Kasumi-1 (cell line): Measurements from ENCODE around the gene HYAL1.

Source experiments
- DNase-seq, 2 experiments: peaks; one replicate each; lab custom pipeline; 2025; lab: John Stamatoyannopoulos, UW

HYAL1 gene

DNA sequence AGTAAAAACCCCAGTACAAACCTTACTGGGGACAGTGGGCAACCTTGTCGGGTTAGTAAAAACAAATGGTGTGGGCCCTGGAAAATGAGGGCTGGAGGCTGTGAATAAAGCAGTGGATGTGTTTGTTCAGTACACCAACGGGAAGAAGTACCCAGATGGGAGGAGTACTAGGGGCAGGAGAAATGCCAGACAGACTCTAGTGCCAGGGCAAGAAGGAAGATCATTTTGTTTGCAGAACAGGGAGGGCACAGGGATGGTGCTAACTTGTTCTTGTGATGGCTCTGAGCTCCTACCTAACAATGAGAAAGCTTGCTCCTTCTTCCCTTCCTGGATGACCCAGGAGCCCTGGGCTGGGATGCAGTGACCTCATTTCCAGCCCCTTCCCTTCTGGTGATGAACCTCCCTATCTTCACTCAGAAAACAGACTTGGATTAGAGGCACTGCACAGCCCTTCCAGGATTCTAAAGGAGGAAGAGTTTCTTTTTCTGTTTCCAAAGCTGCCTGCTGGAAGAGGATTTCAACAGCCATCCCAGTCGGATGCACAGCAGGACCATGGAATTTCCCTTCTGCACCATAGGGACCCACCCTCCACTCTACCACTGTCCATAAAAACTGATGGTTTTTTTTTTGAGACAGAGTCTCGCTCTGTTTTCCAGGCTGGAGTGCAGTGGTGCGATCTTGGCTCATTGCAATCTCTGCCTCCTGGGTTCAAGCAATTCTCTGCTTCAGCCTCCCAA is 31.1 kb upstream of the HYAL1 start:
- DNase-seq: no peak

DNA sequence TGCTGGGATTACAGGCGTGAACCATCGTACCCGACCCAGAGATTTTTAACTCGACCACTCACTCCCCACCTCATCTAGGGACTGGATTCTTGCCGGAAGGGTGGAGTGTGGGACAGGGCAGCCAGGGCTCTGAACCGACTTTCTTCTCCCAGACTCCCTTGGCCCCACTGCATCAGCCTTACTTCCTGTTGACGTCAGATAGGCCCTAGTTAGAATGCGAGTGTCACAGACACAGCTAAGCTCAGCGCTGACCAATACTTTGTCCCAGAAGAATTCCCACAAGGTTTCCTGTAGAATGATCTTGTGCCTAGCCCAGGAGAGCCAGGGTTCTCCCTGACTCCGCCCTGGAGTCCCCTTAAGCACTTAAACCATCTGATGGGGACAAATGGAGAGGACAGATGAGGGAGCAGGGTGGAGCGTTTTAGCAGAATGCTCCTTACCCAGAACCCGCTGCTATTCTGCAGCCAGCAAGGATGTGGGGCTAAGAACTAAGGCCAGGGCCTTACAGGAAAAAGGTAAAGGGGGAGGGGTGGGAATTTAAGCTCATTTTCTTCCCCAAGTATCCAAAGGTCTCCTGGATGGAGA is 30.5 kb upstream of the HYAL1 start:
- no peak for DNase-seq

DNA sequence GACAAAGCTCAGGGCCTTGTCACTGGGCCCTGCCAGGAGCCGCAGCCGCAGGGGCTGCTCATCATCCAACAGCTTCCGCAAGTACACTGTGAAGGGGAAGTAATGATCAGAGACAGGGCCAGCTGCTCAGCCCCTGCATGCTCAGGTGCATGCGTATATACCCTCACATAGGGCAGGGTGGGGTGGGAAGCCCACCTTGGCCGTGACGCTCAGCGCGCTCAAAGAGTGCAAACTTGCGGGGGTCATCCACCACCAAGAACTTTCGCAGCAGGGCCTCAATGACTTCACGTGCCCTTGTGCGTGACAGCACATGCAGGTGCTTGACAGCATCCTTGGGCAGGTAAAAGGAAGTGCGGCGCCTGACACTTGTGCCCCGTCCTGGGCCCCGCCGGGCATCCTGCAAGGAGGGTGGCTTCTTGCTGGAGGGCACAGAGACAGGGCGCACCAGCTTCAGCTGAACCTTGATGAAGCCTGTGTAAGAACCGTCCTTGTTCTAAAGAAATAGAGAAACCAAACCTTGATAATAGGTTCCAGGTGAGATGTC is 28.1 kb upstream of the HYAL1 start:
- no peak for DNase-seq

DNA sequence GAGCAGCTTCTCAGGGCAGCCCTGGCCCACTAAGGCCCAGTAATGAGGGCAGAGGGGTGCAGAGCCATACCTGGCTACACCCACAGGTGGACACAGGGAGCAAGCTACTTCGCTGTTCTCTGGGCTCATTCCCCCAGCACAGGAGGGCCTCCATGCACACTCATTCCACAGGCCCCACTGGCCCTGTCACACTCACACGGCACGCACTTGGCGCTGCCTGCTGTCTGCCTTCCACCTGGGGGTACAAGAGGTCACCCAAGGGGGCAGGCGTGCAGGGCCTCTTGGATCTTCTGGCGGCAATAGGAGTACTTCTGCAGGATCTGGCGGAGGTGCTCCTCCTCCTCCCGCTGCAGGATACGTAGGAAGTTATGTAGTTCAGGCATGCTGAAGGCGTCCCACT is 27.0 kb upstream of the HYAL1 start:
- no peak for DNase-seq

DNA sequence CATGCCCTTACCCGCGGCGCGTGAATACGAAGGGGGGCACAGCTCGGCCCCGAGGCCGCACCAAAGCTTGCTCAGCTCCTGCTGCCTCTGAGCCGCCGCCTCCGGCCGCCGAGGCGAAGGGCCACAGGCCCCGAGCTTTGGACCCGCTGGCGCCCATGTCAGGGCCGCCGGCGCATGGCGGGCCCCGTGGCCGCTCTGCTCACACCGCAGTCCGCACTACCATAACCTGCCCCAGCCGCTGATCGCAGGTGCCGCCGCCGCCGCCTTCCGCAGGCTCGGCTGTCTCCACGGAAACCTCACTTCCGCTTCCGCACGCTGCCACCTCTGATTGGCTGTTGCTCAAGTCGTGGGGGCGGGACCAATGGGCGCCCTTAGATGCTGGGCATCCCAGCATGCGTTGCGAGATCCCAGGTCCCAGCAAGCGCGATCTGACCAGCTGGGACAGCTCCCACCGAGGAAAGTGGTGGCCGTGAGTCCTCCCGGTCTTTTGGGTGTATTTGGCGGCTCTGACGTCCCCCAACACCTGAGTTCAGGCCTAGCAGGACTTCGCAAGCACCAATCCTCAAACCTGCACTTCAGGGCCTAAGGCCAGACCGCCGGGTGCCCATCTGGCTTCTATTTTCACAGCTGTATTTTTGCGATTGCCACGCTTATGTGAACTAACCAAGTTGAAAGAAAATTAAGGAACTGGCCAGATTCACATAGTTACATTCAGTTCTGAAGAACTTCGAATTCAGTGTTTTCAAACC is 24.7 kb upstream of the HYAL1 start, which contains the start of gene TUSC2:
Gene TUSC2 (minus strand): TSS at position 281 of the 749 bp plus-strand sequence. CDS start 124 bp downstream, at position 157.
- DNase-seq: peak; percentile 94

DNA sequence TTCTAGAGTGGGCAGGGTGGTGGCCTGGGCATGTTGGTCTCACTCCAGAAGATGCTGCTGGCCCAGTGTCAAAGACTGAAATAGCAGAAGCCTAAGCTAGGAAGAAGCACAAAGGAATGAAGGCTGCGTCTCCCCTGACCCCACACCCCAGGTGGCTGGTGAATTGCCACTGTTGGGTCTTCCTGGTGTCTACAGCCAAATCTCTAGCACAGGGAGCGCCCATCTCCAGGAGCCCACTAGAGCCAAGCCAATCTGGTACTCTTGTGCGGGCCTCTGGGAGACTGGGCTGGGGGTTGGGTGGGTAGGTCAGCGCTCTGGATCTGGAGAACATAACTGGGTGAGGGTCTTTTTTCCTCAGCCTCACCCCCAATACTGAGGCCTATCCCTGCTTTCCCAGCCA is 23.8 kb upstream of the HYAL1 start:
- DNase-seq: no peak

DNA sequence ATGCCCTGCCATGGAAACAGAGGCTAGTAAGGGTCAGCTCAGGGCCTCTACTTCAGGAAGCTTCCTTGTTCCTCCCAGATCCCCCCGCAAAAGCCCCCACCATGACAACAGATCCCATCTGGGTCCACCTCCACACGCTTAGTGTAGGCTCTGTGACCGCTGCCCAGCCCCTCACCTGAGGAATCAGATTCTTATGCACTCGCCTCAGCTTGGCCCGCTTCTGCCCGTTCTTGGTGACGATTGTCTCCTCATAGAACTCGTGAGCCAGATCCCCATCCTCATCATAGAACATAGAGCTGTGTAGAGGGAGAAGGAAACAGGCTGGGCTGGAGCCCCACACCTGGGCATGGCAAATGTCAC is 22.8 kb upstream of the HYAL1 start:
- DNase-seq: no peak

DNA sequence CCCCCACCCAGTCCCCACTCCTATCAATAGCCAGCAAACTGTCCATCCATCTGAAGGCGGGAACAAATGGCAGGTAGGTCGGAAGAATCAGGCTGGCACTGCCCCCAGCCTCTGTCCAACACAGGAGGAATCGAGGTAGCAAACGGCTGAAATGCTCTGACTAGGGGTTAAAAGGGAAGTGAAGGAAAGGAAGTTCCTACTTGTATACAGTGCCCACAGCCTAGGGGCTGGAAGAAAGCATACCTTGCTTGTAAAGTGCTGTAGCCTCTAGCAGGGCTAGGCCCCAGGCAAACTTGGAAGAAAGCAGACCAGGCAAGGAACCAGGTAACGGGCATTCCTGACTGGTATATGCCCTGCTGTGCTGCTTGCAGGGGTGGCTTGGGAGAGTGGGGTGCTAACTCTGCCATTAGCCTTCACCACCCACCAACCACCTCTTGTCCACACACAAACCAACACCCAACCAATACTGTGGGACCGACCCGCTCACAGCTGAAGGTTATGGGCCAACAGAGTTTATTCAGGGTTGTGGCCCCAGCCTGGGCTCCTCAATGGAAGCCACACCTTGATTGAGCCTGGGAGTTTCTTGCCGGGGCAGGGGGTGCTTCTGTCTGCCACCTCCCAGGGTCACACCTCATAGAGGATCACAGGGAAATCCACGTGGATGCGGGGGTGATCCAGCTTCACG is 22.3 kb upstream of the HYAL1 start:
- DNase-seq: peak in 1 of 2 experiments; percentile 19

DNA sequence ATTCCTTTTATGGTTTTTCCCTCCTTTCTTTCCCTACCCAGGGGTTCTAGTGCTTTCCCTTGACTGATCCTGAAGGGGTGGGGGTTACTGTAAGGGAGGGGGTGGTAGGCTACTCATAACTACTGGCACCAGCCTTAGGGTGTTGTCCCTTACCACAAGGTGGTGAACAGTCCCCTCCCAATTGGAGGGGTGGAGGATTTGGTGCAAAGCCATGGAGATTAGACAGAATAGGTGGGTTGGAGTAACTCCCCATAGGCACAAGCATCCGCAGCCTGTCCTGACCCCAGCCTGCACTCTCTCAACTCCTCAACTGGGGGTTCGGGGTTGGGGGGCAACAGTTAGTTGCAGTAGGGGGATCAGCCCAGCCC is 21.7 kb upstream of the HYAL1 start:
- DNase-seq: no peak

DNA sequence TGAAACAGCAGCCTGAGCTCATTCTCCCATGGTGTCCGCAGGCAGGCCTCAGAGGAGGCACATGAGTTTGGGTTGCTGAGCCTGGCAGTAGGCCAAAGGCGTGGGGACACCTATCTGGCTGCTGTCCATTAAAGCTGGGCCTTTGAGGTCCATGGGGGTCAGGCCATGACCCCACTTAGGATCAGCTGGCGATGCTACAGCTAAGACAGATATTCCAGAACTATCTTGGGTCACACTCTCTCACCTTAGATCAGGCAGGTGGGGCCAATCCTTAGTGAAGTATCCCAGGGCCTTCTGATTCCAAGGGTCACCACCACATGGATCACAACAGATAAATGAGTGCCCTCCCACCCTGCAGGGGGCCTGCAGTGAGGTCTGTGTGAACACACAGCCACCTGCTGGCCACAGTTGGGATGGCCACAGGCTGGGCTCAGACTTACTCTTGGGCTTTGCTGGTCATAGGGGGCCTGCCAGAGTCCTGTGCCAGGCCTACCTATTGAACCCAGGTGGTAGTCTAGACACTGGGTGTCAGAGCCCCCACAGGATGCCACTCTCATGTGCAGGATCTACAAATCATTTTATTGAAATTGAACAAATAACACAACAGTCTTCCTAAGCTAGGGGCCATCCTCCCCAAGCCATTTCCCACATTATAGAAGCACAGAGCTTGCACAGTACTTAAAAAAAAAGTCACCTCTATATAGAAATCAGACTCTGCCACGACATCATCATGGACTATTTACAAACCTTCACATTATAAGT is 21.2 kb upstream of the HYAL1 start:
- peak; percentile 48 to 78 for DNase-seq

DNA sequence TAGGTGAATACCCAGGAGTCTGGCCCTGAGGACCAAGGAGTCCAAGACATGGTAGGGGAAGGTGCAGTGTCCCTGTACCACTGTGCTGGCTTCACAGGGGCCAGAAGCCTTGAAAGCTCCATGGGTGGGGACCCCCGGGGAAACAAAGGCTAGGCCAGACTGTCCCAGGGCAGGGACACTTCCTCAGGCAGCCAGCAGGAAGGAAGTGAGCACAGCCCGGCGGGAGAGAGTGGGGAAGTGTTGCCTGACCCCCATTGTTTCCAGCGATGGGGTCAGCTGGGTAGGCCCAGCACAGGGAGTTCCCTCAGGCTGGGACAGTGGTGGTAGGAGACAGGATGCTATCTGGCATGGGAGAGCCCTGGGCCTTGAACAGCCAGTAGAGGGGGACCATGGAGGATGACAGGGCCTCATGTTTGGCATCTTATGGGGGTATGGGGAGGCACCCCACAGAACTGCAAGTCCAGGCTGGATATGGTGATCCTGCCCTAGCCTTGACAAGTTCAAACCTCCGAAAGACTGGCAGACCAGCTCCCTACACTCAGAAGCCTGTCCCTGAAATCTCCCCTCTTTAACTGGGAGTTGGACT is 20.3 kb upstream of the HYAL1 start:
- DNase-seq: no peak

DNA sequence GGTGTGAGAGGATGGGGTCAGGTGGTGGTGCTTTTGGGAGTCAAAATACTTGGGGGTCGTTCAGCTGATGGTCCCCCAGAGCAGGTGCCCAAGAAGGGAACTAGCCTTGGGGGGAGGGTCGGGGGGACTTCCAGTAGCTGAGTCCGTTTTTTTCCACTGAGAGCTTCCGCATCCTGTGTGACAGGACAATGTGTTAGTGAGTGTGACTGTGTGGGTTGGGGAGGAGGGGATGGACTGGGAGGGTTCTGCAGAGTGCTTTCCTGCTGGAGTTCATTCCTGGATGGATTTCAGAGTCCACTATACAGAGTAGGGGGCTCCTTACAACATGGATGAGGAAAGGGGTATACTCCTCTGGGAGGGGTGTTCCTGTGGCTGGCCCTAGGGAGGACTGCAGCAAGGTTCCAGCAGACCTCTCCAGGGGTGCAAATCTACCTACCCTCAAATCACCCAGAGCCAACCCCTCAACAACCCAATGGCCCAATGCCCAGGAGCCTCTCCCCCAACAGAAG is 19.8 kb upstream of the HYAL1 start:
- DNase-seq: no peak

DNA sequence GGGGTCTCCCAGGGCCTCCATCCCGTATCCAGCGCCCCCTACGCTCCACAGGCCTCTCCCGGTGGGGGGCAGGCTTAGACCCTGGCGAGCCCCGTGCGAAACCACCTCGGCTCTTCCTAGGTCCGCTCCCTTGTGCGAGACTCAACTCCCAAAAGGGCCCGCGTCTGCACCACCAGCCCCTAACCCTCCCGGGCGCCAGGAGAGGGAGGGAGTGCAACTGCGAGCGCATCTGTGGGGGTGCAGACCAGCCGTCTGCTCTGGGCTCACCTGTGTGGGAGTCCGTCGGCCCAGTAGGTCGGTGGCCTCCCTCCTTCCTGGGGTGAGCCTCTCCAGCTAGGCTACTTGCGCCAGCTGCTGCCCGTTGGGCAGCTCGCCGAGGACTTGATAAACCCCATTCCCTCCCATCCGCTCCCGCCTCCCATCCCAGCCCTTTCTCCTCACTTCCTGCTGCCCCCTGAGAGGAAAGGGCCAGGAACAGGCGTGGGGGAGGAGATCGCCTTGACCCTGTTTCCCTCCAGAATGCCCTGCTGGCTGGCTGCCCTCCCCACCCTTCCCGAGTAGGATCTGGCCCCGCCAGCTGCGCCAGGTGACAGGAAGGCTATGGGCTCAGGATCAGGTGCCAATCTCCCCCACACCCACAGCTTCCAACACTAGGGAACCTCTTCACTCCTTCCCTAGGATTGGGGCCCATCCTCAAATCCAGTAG is 19.2 kb upstream of the HYAL1 start, which contains the start of gene HYAL2:
Gene HYAL2 (minus strand): TSS at position 360 of the 706 bp plus-strand sequence. CDS start 2,256 bp downstream, outside the sequence.
- DNase-seq: no peak

DNA sequence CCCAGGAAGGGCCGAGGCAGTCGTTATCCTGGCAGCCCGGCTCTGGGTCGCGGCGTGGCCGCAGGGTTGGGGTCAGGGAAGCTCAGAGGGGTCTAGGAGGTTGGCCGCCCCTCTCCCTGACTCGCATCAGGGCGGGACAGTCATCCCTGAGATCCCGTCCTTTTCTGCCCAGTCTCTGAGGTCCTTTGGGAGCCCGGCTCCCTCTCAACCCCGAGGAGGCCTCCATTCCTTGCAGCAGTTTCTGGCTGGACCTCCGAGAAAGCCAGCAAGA is 18.7 kb upstream of the HYAL1 start:
- DNase-seq: no peak

DNA sequence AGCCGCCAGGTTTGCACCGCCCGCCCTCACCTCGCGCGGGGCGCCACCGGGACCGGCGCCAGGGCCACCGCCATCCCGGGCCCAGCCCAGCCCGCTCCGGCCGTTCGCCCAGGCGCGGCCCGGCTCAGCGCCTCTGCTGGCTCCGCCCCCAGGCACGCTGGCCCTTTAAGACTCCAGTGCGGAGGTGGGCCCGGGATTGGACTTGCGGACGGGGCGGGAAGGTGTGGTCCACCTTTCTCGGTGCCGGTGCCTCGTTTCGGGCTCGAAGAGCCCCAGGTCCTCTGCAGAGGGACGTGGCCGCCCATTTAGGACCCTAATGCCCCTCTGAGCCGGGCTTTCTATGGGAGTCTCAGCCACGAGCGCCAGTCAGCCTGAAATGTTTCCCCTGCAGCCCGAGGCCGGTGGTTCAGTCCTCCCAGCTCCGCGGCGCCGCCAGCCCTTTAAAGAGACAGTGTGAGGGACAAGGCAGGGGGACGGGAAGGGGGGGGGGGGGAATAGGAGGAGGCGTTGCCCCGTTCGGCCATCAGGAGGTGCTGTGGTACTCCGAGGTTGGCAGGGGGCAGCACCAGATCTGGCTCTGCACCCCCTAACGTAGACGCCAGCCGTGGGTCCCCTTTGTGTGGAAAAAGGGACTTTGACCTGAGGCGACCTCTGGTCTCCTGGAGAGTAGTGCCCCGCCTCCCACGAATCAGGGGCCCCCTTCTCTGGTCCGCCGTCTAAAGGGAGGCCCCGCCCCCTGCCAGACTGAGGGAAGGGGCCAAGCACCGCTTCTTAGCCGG is 18.2 kb upstream of the HYAL1 start:
- peak; percentile 88 to 90 for DNase-seq

DNA sequence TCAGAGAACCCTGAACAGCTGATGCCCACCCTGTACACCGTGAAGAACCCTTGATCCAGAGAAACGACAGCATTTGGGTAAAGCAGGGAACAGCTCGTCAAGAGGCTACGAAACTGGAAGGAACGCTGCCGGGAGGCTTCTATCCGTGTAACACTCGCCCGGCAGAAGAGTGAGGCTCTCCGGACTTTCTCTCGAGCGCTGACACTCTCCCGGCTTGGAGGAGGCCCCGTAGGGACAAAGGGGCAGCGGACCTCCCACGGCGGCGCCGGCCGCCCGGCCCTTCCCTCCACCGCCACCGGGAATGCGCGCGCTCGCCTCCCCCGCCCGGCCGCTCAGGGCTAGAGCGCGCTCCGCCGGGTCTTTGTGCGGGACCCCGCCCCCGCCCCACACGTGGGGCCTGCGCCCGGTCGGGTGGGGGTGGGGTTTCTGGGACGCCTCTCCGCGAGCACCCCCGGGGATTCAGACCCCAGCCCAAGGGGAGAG is 17.5 kb upstream of the HYAL1 start:
- peak; percentile 48 to 58 for DNase-seq

DNA sequence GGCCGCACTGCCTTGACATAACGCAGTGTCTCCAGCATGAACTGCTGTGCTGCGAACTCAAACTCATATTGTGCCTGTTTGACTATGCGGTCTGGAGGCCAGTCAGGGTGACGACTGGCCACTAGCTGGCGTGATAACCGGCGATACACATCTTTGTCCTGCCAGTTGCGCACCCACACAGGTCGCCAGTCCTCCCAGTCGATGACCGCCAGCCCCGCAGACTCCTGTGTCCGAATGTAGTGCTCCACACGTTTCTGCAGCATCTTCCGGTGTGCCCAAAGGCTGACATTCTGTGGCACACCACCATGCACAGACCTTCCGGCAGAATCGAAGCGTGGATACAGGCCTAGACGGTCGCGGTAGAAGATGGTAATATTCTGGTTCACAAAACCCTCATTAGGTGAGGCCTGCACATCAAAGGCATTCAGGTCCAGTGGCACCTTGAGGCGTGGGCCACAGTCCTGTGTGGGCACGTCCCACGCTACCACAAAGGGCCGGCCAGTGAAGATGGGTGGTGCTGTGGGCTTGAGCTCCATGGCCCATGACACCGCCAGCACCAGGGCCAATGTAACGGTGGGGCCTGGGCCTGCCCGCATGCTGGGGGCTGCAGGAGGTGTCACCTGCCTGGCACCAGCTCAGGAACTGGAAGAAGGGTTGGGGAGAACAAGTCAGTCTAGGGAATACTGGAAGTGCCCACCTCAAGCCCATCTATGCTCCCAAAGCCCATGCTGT is 16.7 kb upstream of the HYAL1 start:
- DNase-seq: no peak

DNA sequence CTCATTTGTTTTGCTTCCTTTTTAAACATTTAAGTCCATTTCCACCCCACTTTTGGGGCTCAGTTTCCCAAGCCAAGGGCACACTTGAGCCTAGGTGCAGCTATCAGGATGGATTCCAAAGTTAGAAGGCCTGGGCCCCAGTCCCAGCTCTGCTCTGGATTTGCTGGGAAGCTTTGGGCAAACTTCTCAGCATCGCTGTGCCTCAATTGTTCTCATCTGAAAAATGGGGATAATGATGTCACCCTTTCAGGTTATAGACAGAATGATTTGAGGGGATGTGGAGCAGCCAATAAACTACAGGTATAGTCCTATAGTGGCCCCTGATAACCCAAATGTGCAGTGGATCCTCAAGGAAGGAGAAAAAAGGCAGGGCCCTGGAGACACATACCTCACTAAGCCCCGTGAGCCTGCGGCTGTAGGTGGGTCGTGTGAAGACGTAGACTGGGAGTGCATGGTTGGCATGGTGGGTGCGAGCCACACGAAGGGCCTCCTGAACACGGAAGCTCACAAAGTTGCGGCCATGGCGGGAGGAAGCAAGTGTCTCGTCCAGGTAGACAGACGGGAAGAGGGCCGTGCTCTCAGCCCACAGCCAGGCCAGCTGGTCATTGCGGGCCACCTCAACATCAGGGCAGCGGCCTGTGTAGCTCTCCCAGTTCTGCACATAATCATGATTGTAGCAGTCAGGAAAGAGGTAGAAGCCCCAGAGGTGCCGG is 16.0 kb upstream of the HYAL1 start:
- DNase-seq: no peak
